ENCODE data around the gene SELENOH. TPM values are rescaled to one million over a fixed set of nuclear protein-coding genes. Genes with fewer than 3 reads are reported as not detected.

The SELENOH gene
- total RNA-seq, 1 experiment from 2014 or later, result 84.5 TPM

DNA sequence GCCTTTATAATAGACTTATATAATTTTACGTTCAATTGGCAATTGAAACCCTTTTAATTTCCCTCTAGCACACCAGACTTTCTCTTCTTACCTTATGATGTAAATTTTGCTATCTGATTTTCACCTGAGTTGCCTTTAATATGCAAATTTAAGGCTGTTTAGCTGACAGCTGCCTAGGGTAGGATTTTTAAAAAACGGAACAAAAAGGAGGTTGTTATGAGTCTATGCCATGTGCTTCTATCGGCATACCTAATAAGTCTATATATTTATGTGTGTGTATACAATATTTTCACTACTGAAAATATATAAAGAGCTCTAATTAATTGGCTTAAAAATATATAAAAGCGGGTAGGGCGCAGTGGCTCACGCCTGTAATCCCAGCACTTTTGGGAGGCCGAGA is 11.8 kb upstream of the SELENOH start:
- BruUV-seq (replicated peaks), result no TSS peak
- Mint-ChIP-seq H3K36me3 (ENCODE audit: insufficient read depth, unreplicated experiment) (peaks cover 24% of the 10 kb centered on the region), H3K9me3 (ENCODE audit: unreplicated experiment) (no peaks in the 10 kb centered on the region), H3K4me3 (ENCODE audit: unreplicated experiment) (no peak overlapping the region), H3K27ac (ENCODE audit: low read depth, unreplicated experiment) (no peak overlapping the region), H3K27me3 (ENCODE audit: insufficient read depth, unreplicated experiment) (no peaks in the 10 kb centered on the region), H3K4me1 (ENCODE audit: insufficient read depth, unreplicated experiment) (peaks cover 10% of the 10 kb centered on the region)
- ChIA-PET POLR2A (interaction anchor here (1.3 to 2.1 kb wide), 2 partner anchors 12 to 17 kb away, joined by 7 read pairs; partner anchors contain the start of genes MED19, SELENOH and TMX2), CTCF (interaction anchor here (0.6 to 0.7 kb wide), 2 partner anchors 53 to 88 kb away, joined by 3 to 5 read pairs; no protein-coding TSS in a partner anchor)
- intact Hi-C loops (cut with micrococcal nuclease), result no loop called here
- DNase-seq (ENCODE audit: unreplicated experiment), result no peak
- TF ChIP-seq, protein P1, sequence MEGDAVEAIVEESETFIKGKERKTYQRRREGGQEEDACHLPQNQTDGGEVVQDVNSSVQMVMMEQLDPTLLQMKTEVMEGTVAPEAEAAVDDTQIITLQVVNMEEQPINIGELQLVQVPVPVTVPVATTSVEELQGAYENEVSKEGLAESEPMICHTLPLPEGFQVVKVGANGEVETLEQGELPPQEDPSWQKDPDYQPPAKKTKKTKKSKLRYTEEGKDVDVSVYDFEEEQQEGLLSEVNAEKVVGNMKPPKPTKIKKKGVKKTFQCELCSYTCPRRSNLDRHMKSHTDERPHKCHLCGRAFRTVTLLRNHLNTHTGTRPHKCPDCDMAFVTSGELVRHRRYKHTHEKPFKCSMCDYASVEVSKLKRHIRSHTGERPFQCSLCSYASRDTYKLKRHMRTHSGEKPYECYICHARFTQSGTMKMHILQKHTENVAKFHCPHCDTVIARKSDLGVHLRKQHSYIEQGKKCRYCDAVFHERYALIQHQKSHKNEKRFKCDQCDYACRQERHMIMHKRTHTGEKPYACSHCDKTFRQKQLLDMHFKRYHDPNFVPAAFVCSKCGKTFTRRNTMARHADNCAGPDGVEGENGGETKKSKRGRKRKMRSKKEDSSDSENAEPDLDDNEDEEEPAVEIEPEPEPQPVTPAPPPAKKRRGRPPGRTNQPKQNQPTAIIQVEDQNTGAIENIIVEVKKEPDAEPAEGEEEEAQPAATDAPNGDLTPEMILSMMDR (IDR thresholded peaks at IDR 0.05; ENCODE audit: unreplicated experiment), result no peak

DNA sequence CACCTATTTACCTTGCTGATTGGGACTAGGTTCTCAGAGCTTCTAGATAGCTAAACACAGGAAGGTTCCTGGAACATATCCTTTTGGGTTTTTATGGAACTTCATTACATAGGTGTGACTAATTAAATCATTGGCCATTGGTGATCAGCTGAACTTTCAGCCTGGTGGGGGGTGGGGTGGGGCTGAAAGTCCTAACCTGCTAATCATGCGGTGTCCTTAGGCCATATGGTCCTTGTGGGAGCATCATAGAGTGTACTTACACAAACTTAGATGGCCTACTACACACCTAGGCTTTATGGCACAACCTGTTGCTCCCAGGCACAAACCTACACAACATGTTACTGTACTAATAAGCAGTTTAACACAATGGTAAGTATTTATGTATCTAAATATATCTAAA is 8.6 kb upstream of the SELENOH start:
- ChIA-PET CTCF (interaction anchor here (0.9 to 1.7 kb wide), 3 partner anchors 10 to 779 kb away, joined by 3 to 4 read pairs (median 3); no protein-coding TSS in a partner anchor), POLR2A (interaction anchor here (0.5 to 1.6 kb wide), 6 partner anchors 9 to 632 kb away, joined by 3 to 8 read pairs (median 4); partner anchors contain the start of genes CTNND1, MED19, SELENOH and TMX2)
- BruUV-seq (replicated peaks), result no TSS peak
- Mint-ChIP-seq H3K27ac (ENCODE audit: low read depth, unreplicated experiment) (no peak overlapping the region), H3K9me3 (ENCODE audit: unreplicated experiment) (no peaks in the 10 kb centered on the region), H3K4me1 (ENCODE audit: insufficient read depth, unreplicated experiment) (peaks cover 10% of the 10 kb centered on the region), H3K27me3 (ENCODE audit: insufficient read depth, unreplicated experiment) (no peaks in the 10 kb centered on the region), H3K4me3 (ENCODE audit: unreplicated experiment) (no peak overlapping the region), H3K36me3 (ENCODE audit: insufficient read depth, unreplicated experiment) (peaks cover 56% of the 10 kb centered on the region)
- intact Hi-C loops (cut with micrococcal nuclease), result no loop called here
- TF ChIP-seq, protein P1 (IDR thresholded peaks at IDR 0.05; ENCODE audit: unreplicated experiment), result no peak
- no peak for DNase-seq (ENCODE audit: unreplicated experiment)

DNA sequence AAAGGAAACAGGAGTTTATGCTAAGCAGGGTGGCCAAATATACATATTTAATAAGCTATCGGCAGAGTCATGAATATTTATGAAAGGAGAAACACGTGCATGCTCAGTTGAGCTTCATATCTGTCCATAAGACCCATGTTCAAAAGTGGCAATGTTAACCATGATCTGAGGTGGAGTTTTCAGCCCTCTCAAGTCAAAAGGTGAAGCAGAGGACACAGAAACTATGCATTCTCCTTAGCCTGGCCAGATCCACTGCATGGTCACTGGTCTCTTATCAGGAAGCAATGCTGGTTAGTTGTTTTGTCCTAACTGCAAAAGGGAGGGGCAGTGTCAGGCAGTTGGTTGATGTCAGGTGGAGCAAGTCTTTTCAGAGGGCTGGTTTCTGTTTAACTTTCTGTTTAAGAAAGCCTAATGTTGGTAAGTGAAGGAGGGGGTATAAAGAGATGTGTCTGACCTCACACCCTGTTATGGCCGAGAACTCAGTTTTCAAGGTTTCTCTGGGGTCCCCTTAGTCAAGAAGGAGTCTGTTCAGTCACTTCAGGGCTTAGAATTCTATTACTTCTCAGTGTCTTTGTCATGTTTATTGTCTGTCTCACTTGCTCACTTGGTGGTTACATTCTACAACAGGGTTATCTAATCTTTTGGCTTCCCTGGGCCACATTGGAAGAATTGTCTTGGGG is 5.5 kb upstream of the SELENOH start:
- no peak for DNase-seq (ENCODE audit: unreplicated experiment)
- POLR2A ChIA-PET, result interaction anchor here (0.6 kb wide), 2 partner anchors 24 to 242 kb away, joined by 3 read pairs; partner anchors contain the start of genes MED19 and TMX2
- BruUV-seq (replicated peaks), result no TSS peak
- intact Hi-C loops (cut with micrococcal nuclease), result no loop called here
- TF ChIP-seq, protein P1 (IDR thresholded peaks at IDR 0.05; ENCODE audit: unreplicated experiment), result no peak
- no peak overlapping the region for H3K4me3 Mint-ChIP-seq (ENCODE audit: unreplicated experiment)
- H3K36me3 Mint-ChIP-seq (ENCODE audit: insufficient read depth, unreplicated experiment), result peaks cover 64% of the 10 kb centered on the region
- H3K27ac Mint-ChIP-seq (ENCODE audit: low read depth, unreplicated experiment), result no peak overlapping the region
- peaks cover 10% of the 10 kb centered on the region for H3K4me1 Mint-ChIP-seq (ENCODE audit: insufficient read depth, unreplicated experiment)
- no peaks in the 10 kb centered on the region for H3K9me3 Mint-ChIP-seq (ENCODE audit: unreplicated experiment)
- no peaks in the 10 kb centered on the region for H3K27me3 Mint-ChIP-seq (ENCODE audit: insufficient read depth, unreplicated experiment)
- CTCF ChIA-PET, result interaction anchor here (0.8 to 1.1 kb wide), 3 partner anchors 11 to 65 kb away, joined by 3 read pairs; no protein-coding TSS in a partner anchor

DNA sequence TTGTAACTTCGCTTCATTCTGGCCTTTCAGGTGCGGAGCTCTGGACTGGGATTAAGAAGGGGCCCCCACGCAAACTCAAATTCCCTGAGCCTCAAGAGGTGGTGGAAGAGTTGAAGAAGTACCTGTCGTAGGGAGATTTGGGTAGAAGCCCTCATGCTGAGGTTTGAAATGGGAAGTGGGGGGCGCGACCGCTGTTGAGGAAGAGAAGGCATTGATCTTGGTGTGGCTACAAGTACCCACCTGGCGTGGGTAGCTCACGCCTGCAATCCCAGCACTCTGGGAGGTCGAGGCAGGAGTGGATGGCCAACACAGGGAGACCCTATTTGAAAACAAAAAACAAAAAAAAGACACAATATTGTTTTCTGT is 779 bp downstream of the SELENOH start:
- CTCF ChIA-PET, result interaction anchor here (0.6 to 4.4 kb wide), 6 partner anchors 9 to 541 kb away, joined by 3 to 44 read pairs (median 4); partner anchors contain the start of genes BTBD18 and TMX2
- intact Hi-C loops (cut with micrococcal nuclease), result no loop called here
- peaks cover 77% of the 10 kb centered on the region for H3K36me3 Mint-ChIP-seq (ENCODE audit: insufficient read depth, unreplicated experiment)

More for the DNA sequence above, 779 bp downstream of the SELENOH start:
- DNase-seq (ENCODE audit: unreplicated experiment), result no peak
- Mint-ChIP-seq H3K27me3 (ENCODE audit: insufficient read depth, unreplicated experiment) (no peaks in the 10 kb centered on the region), H3K9me3 (ENCODE audit: unreplicated experiment) (no peaks in the 10 kb centered on the region), H3K4me3 (ENCODE audit: unreplicated experiment) (peak overlapping the region; percentile 89), H3K4me1 (ENCODE audit: insufficient read depth, unreplicated experiment) (no peaks in the 10 kb centered on the region), H3K27ac (ENCODE audit: low read depth, unreplicated experiment) (peak overlapping the region; percentile 99)
- POLR2A ChIA-PET, result interaction anchor here (0.6 to 5.9 kb wide), 24 partner anchors 8 to 943 kb away, joined by 3 to 109 read pairs (median 4); partner anchors contain the start of genes BTBD18, CTNND1, MED19 and SLC43A3
- TF ChIP-seq, protein P1 (IDR thresholded peaks at IDR 0.05; ENCODE audit: unreplicated experiment), result no peak
- BruUV-seq (replicated peaks), result TSS peak; percentile 45
